GM12878 (cell line): ENCODE measurements around the gene SEC31A.

Source experiments
- EZH2 ChIP-seq: IDR thresholded peaks from 2 replicates; pipeline ENCODE4 v1.6.1; 2012; ENCODE audit warnings: low read depth, mild to moderate bottlenecking, control low read depth, inconsistent platforms, low read length, borderline replicate concordance; ENCODE audit not compliant: control insufficient read depth
- RFX5 ChIP-seq: IDR thresholded peaks from 2 replicates; pipeline ENCODE4 v1.6.1; 2011; ENCODE audit warnings: low read depth, low read length, improper control_type of control experiment

- no peak for TF ChIP-seq EZH2
- TF ChIP-seq RFX5 = no peak
These were observed 72.0 kb downstream of the SEC31A start for GRCh38 chr4:82818664-82819662.
